Left lung (tissue), 10 donors: Measurements from ENCODE around the gene HIVEP3. TPM values are rescaled to one million over a fixed set of nuclear protein-coding genes. Genes with fewer than 3 reads are reported as not detected.

Source experiments
- ATAC-seq: fragments of 200-7000 bp; cut with Tn5 transposase; one replicate; pipeline ENCODE4 v1.9.1; 2020; ENCODE audit warnings: moderate library complexity
- DNase-seq, 4 donors: peaks; one replicate each; pipeline ENCODE4 v3.0.0-alpha.2; 2013 to 2020
- H3K27ac ChIP-seq, 2 donors: fragments of 200-600 bp; sonication (generic) in 1 of 2; one replicate each; pipeline versions ENCODE4 v1.5.0 to v1.8.0; 2020 to 2021
- H3K27me3 ChIP-seq, 2 donors: fragments of 200-600 bp; sonication (generic) in 1 of 2; one replicate each; pipeline versions ENCODE4 v1.5.0 to v1.8.0; 2020 to 2021
- H3K36me3 ChIP-seq, 2 donors: fragments of 200-600 bp; sonication (generic) in 1 of 2; one replicate each; pipeline versions ENCODE4 v1.5.0 to v1.8.0; 2020 to 2021
- H3K4me1 ChIP-seq, 2 donors: fragments of 200-600 bp; one replicate each; pipeline ENCODE4 v1.8.0; 2021
- H3K4me3 ChIP-seq, 2 donors: fragments of 200-600 bp; sonication (generic) in 1 of 2; one replicate each; pipeline versions ENCODE4 v1.5.0 to v1.8.0; 2020 to 2021; ENCODE audit warnings: mild to moderate bottlenecking in 1 of 2
- H3K9me3 ChIP-seq, 2 donors: fragments of 200-600 bp; sonication (generic) in 1 of 2; one replicate each; pipeline versions ENCODE4 v1.5.0 to v1.8.0; 2020 to 2021
- CTCF ChIP-seq, 2 donors: fragments of 200-600 bp; sonication (generic) in 1 of 2; IDR thresholded peaks; one replicate each; pipeline versions ENCODE4 v1.5.0 to v1.8.0; 2021; ENCODE audit warnings: antibody characterized with exemption in 2 of 2
- intact Hi-C, 2 donors: fragments of 100-400 bp; cut with DNase I; formaldehyde crosslinking; loops; one replicate each; pipeline versions ENCODE4 v1.11.2 to v1.14.2; 2022
- polyA plus RNA-seq, 6 donors: library from polyadenylated mRNA; unstranded; fragments of 120-200 nt; gene quantifications; one replicate each; pipeline ENCODE4 v1.2.1, GENCODE V29; 2013; ENCODE audit not compliant: insufficient read length in 6 of 6
- total RNA-seq, 2 donors: library from RNA; stranded (reverse); fragmentation: NEBNext Ultra II Directional; extraction: Animal tissue kit (Norgen Biotek cat#: 25700); gene quantifications; one replicate each; pipeline ENCODE4 v1.2.1, GENCODE V29; 2021
- donor health status: DM: no; HTN: yes; CAD: no.
- donor health status: DM: no; HTN: no; CAD: no.

The HIVEP3 gene
- total and polyA plus RNA-seq, 8 donors = 6.0 to 15.6 (median 7.4) TPM

- Histone ChIP-seq H3K27ac (no peak overlapping the region), H3K36me3 (no peaks in the 10 kb centered on the region), H3K4me3 (no peak overlapping the region), H3K9me3 (no peaks in the 10 kb centered on the region), H3K4me1 (peaks cover 0 to 57% of the 10 kb centered on the region in 2 donors), H3K27me3 (no peaks in the 10 kb centered on the region)
- no peak for DNase-seq
- intact Hi-C loops = no loop called here
- ATAC-seq = no peak
- TF ChIP-seq CTCF (IDR thresholded peaks at IDR 0.05) = no peak
These were observed 237.2 kb downstream of the HIVEP3 start for GRCh38 chr1:41681331-41682098.

DNA sequence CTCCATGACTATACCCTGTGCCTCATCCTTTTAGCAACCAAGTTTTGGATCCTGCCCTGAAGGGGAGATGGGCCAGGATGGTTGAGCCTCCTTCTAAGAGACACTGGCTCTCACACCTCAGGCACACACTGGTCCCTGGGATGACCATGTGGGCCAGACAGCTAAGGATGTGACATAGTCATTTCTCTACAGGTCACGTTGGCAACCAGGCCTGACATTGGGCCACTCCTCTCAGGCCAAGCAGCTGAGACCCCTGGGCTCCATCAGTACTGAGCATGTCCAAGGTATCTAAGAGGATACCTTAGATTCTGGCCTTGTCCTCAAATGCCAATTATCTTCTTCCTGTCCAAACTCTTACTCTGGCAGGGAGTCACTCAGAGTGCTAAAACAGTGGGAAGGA is 238.7 kb downstream of the HIVEP3 start:
- Histone ChIP-seq H3K27me3 (no peaks in the 10 kb centered on the region), H3K36me3 (no peaks in the 10 kb centered on the region), H3K4me3 (no peak overlapping the region), H3K4me1 (peaks cover 0 to 46% of the 10 kb centered on the region in 2 donors), H3K9me3 (no peaks in the 10 kb centered on the region), H3K27ac (no peak overlapping the region)
- TF ChIP-seq CTCF (IDR thresholded peaks at IDR 0.05) = no peak
- no peak for DNase-seq
- intact Hi-C loops = no loop called here
- no peak for ATAC-seq

- intact Hi-C loops = no loop called here
- TF ChIP-seq CTCF (IDR thresholded peaks at IDR 0.05) = no peak
- no peaks in the 10 kb centered on the region for H3K9me3 ChIP-seq
- H3K27me3 ChIP-seq = no peaks in the 10 kb centered on the region
- H3K27ac ChIP-seq = no peak overlapping the region
- H3K4me1 ChIP-seq = peaks cover 0 to 41% of the 10 kb centered on the region in 2 donors
- no peak for DNase-seq
- no peak overlapping the region for H3K4me3 ChIP-seq
- no peaks in the 10 kb centered on the region for H3K36me3 ChIP-seq
- ATAC-seq = no peak
These were observed 239.2 kb downstream of the HIVEP3 start for GRCh38 chr1:41679531-41679930.

- H3K27me3 ChIP-seq = no peaks in the 10 kb centered on the region
- no peak for TF ChIP-seq CTCF (IDR thresholded peaks at IDR 0.05)
- H3K4me1 ChIP-seq = peaks cover 6 to 40% of the 10 kb centered on the region in 2 donors
- H3K9me3 ChIP-seq = no peaks in the 10 kb centered on the region
- DNase-seq = no peak
- intact Hi-C loops = no loop called here
- no peak overlapping the region for H3K4me3 ChIP-seq
- H3K27ac ChIP-seq = no peak overlapping the region
- ATAC-seq = no peak
- H3K36me3 ChIP-seq = no peaks in the 10 kb centered on the region
These were observed 240.4 kb downstream of the HIVEP3 start for GRCh38 chr1:41678111-41678878.

DNA sequence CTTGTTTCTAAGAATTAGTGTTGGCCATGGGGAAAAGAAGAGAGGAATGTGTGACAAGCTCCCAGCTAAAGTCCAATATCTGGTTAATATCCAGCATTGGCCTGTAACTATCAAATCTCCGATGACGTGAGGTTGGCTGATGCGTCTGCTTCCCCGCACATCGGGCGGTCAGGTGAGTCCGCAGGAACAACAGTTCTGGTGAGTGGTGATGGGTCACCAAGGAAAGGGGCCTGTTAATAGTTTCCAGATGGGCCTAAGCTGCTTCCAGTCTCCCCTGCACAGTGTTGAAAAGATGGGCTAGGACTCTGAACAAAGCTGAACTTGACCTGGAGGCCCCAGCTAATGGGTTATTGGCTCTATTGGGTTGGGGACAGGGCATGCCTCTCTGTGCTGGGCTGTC is 241.1 kb downstream of the HIVEP3 start:
- intact Hi-C loops = no loop called here
- H3K9me3 ChIP-seq = no peaks in the 10 kb centered on the region
- TF ChIP-seq CTCF (IDR thresholded peaks at IDR 0.05) = no peak
- DNase-seq (no peak), ATAC-seq (no peak)
- H3K36me3 ChIP-seq = no peaks in the 10 kb centered on the region
- H3K4me1 ChIP-seq = peaks cover 11 to 39% of the 10 kb centered on the region in 2 donors
- H3K27ac ChIP-seq = no peak overlapping the region
- no peaks in the 10 kb centered on the region for H3K27me3 ChIP-seq
- H3K4me3 ChIP-seq = no peak overlapping the region
